ENCODE results near the gene MSANTD3.

The MSANTD3 gene

GRCh38 chr9:100474082-100474923 is 47.4 kb downstream of the MSANTD3 start:
- Histone ChIP-seq H3K36me3 (ENCODE audit: control insufficient read depth, insufficient read depth, low read length) (no peaks in the 10 kb centered on the region), H3K27me3 (ENCODE audit: control insufficient read depth, insufficient read depth, low read length, poor library complexity, severe bottlenecking) (no peaks in the 10 kb centered on the region), H3K27ac (ENCODE audit: insufficient read depth, low read depth, low read length, poor library complexity, severe bottlenecking) (peak overlapping the region; percentile 95), H3K9me3 (ENCODE audit: control insufficient read depth, low read length) (no peaks in the 10 kb centered on the region), H3K4me3 (ENCODE audit: insufficient read depth, low read depth, low read length) (peak overlapping the region; percentile 91), H3K4me1 (ENCODE audit: control insufficient read depth, insufficient read depth, low read length) (peaks cover 12% of the 10 kb centered on the region)
- WGBS, 2 experiments, result 1% methylated on average over 26 of the region's 26 CpGs

GRCh38 chr9:100474924-100475276 is 48.0 kb downstream of the MSANTD3 start:
- peak overlapping the region; percentile 95 for H3K27ac ChIP-seq (ENCODE audit: insufficient read depth, low read depth, low read length, poor library complexity, severe bottlenecking)
- 23 to 27% methylated on average over 4 of the region's 4 CpGs for WGBS, 2 experiments
- peak overlapping the region; percentile 91 for H3K4me3 ChIP-seq (ENCODE audit: insufficient read depth, low read depth, low read length)
- no peaks in the 10 kb centered on the region for H3K9me3 ChIP-seq (ENCODE audit: control insufficient read depth, low read length)
- peaks cover 12% of the 10 kb centered on the region for H3K4me1 ChIP-seq (ENCODE audit: control insufficient read depth, insufficient read depth, low read length)
- no peaks in the 10 kb centered on the region for H3K36me3 ChIP-seq (ENCODE audit: control insufficient read depth, insufficient read depth, low read length)
- no peaks in the 10 kb centered on the region for H3K27me3 ChIP-seq (ENCODE audit: control insufficient read depth, insufficient read depth, low read length, poor library complexity, severe bottlenecking)

GRCh38 chr9:100477241-100477640 is 50.3 kb downstream of the MSANTD3 start:
- H3K27ac ChIP-seq (ENCODE audit: insufficient read depth, low read depth, low read length, poor library complexity, severe bottlenecking), result no peak overlapping the region
- peaks cover 9% of the 10 kb centered on the region for H3K4me1 ChIP-seq (ENCODE audit: control insufficient read depth, insufficient read depth, low read length)
- no peaks in the 10 kb centered on the region for H3K27me3 ChIP-seq (ENCODE audit: control insufficient read depth, insufficient read depth, low read length, poor library complexity, severe bottlenecking)
- 97 to 99% methylated on average over 4 of the region's 4 CpGs for WGBS, 2 experiments
- H3K9me3 ChIP-seq (ENCODE audit: control insufficient read depth, low read length), result no peaks in the 10 kb centered on the region
- no peaks in the 10 kb centered on the region for H3K36me3 ChIP-seq (ENCODE audit: control insufficient read depth, insufficient read depth, low read length)
- no peak overlapping the region for H3K4me3 ChIP-seq (ENCODE audit: insufficient read depth, low read depth, low read length)

GRCh38 chr9:100478192-100478591 is 51.2 kb downstream of the MSANTD3 start:
- no peaks in the 10 kb centered on the region for H3K27me3 ChIP-seq (ENCODE audit: control insufficient read depth, insufficient read depth, low read length, poor library complexity, severe bottlenecking)
- H3K27ac ChIP-seq (ENCODE audit: insufficient read depth, low read depth, low read length, poor library complexity, severe bottlenecking), result no peak overlapping the region
- WGBS, 2 experiments, result 87 to 93% methylated on average over 6 of the region's 6 CpGs
- H3K4me1 ChIP-seq (ENCODE audit: control insufficient read depth, insufficient read depth, low read length), result peaks cover 5% of the 10 kb centered on the region
- no peak overlapping the region for H3K4me3 ChIP-seq (ENCODE audit: insufficient read depth, low read depth, low read length)
- H3K9me3 ChIP-seq (ENCODE audit: control insufficient read depth, low read length), result no peaks in the 10 kb centered on the region
- no peaks in the 10 kb centered on the region for H3K36me3 ChIP-seq (ENCODE audit: control insufficient read depth, insufficient read depth, low read length)

- WGBS, 2 experiments, result 80 to 100% methylated on average over 2 of the region's 2 CpGs
- no peak overlapping the region for H3K4me3 ChIP-seq (ENCODE audit: insufficient read depth, low read depth, low read length)
- no peaks in the 10 kb centered on the region for H3K36me3 ChIP-seq (ENCODE audit: control insufficient read depth, insufficient read depth, low read length)
- no peaks in the 10 kb centered on the region for H3K27me3 ChIP-seq (ENCODE audit: control insufficient read depth, insufficient read depth, low read length, poor library complexity, severe bottlenecking)
- H3K9me3 ChIP-seq (ENCODE audit: control insufficient read depth, low read length), result no peaks in the 10 kb centered on the region
- H3K4me1 ChIP-seq (ENCODE audit: control insufficient read depth, insufficient read depth, low read length), result peaks cover 5% of the 10 kb centered on the region
- H3K27ac ChIP-seq (ENCODE audit: insufficient read depth, low read depth, low read length, poor library complexity, severe bottlenecking), result no peak overlapping the region
These were observed 52.9 kb downstream of the MSANTD3 start for GRCh38 chr9:100479820-100480219.

- WGBS, 2 experiments, result 88 to 100% methylated on average over 1 of the region's 1 CpG
- H3K4me3 ChIP-seq (ENCODE audit: insufficient read depth, low read depth, low read length), result no peak overlapping the region
- H3K27ac ChIP-seq (ENCODE audit: insufficient read depth, low read depth, low read length, poor library complexity, severe bottlenecking), result no peak overlapping the region
- H3K4me1 ChIP-seq (ENCODE audit: control insufficient read depth, insufficient read depth, low read length), result peaks cover 3% of the 10 kb centered on the region
- H3K36me3 ChIP-seq (ENCODE audit: control insufficient read depth, insufficient read depth, low read length), result no peaks in the 10 kb centered on the region
- no peaks in the 10 kb centered on the region for H3K27me3 ChIP-seq (ENCODE audit: control insufficient read depth, insufficient read depth, low read length, poor library complexity, severe bottlenecking)
- H3K9me3 ChIP-seq (ENCODE audit: control insufficient read depth, low read length), result no peaks in the 10 kb centered on the region
These were observed 58.3 kb downstream of the MSANTD3 start for GRCh38 chr9:100485196-100485595.

GRCh38 chr9:100486479-100487176 is 59.7 kb downstream of the MSANTD3 start:
- Histone ChIP-seq H3K36me3 (ENCODE audit: control insufficient read depth, insufficient read depth, low read length) (no peaks in the 10 kb centered on the region), H3K27me3 (ENCODE audit: control insufficient read depth, insufficient read depth, low read length, poor library complexity, severe bottlenecking) (no peaks in the 10 kb centered on the region), H3K27ac (ENCODE audit: insufficient read depth, low read depth, low read length, poor library complexity, severe bottlenecking) (no peak overlapping the region), H3K9me3 (ENCODE audit: control insufficient read depth, low read length) (no peaks in the 10 kb centered on the region), H3K4me3 (ENCODE audit: insufficient read depth, low read depth, low read length) (no peak overlapping the region), H3K4me1 (ENCODE audit: control insufficient read depth, insufficient read depth, low read length) (peaks cover 3% of the 10 kb centered on the region)
- WGBS, 2 experiments, result 92 to 93% methylated on average over 10 of the region's 10 CpGs

GRCh38 chr9:100488177-100488576 is 61.2 kb downstream of the MSANTD3 start:
- H3K4me1 ChIP-seq (ENCODE audit: control insufficient read depth, insufficient read depth, low read length), result peaks cover 10% of the 10 kb centered on the region
- no peaks in the 10 kb centered on the region for H3K9me3 ChIP-seq (ENCODE audit: control insufficient read depth, low read length)
- H3K27ac ChIP-seq (ENCODE audit: insufficient read depth, low read depth, low read length, poor library complexity, severe bottlenecking), result no peak overlapping the region
- no peaks in the 10 kb centered on the region for H3K27me3 ChIP-seq (ENCODE audit: control insufficient read depth, insufficient read depth, low read length, poor library complexity, severe bottlenecking)
- no peaks in the 10 kb centered on the region for H3K36me3 ChIP-seq (ENCODE audit: control insufficient read depth, insufficient read depth, low read length)
- H3K4me3 ChIP-seq (ENCODE audit: insufficient read depth, low read depth, low read length), result no peak overlapping the region
- WGBS, 2 experiments, result 96 to 100% methylated on average over 1 of the region's 1 CpG

GRCh38 chr9:100489836-100490235 is 62.9 kb downstream of the MSANTD3 start:
- Histone ChIP-seq H3K27ac (ENCODE audit: insufficient read depth, low read depth, low read length, poor library complexity, severe bottlenecking) (no peak overlapping the region), H3K9me3 (ENCODE audit: control insufficient read depth, low read length) (no peaks in the 10 kb centered on the region), H3K4me3 (ENCODE audit: insufficient read depth, low read depth, low read length) (no peak overlapping the region), H3K4me1 (ENCODE audit: control insufficient read depth, insufficient read depth, low read length) (peaks cover 10% of the 10 kb centered on the region), H3K36me3 (ENCODE audit: control insufficient read depth, insufficient read depth, low read length) (no peaks in the 10 kb centered on the region), H3K27me3 (ENCODE audit: control insufficient read depth, insufficient read depth, low read length, poor library complexity, severe bottlenecking) (no peaks in the 10 kb centered on the region)
- 83 to 86% methylated on average over 4 of the region's 4 CpGs for WGBS, 2 experiments

- Histone ChIP-seq H3K27ac (ENCODE audit: insufficient read depth, low read depth, low read length, poor library complexity, severe bottlenecking) (peak overlapping the region; percentile 39), H3K9me3 (ENCODE audit: control insufficient read depth, low read length) (no peaks in the 10 kb centered on the region), H3K4me3 (ENCODE audit: insufficient read depth, low read depth, low read length) (no peak overlapping the region), H3K27me3 (ENCODE audit: control insufficient read depth, insufficient read depth, low read length, poor library complexity, severe bottlenecking) (no peaks in the 10 kb centered on the region), H3K4me1 (ENCODE audit: control insufficient read depth, insufficient read depth, low read length) (peaks cover 10% of the 10 kb centered on the region), H3K36me3 (ENCODE audit: control insufficient read depth, insufficient read depth, low read length) (no peaks in the 10 kb centered on the region)
- 85 to 93% methylated on average over 2 of the region's 2 CpGs for WGBS, 2 experiments
These were observed 66.0 kb downstream of the MSANTD3 start for GRCh38 chr9:100492952-100493351.
